ENCODE results near the gene CAPN8.

Gene CAPN8

GRCh38 chr1:223706077-223706973, 40.8 kb upstream of the CAPN8 start:
- TF ChIP-seq FOXM1 (IDR thresholded peaks at IDR 0.05; ENCODE audit: borderline replicate concordance, low read depth): no peak
- TF ChIP-seq EP300 (IDR thresholded peaks at IDR 0.05; ENCODE audit: borderline replicate concordance): no peak
- no peak for TF ChIP-seq TEAD4 (IDR thresholded peaks at IDR 0.05)
- no peak for TF ChIP-seq TCF12 (IDR thresholded peaks at IDR 0.05; ENCODE audit: low read depth)
- no peak for TF ChIP-seq EGR1 (IDR thresholded peaks at IDR 0.05)
- no peak for TF ChIP-seq YY1 (IDR thresholded peaks at IDR 0.05; ENCODE audit: low read depth)
- TF ChIP-seq USF1 (IDR thresholded peaks at IDR 0.05): no peak
- TF ChIP-seq, protein P1, sequence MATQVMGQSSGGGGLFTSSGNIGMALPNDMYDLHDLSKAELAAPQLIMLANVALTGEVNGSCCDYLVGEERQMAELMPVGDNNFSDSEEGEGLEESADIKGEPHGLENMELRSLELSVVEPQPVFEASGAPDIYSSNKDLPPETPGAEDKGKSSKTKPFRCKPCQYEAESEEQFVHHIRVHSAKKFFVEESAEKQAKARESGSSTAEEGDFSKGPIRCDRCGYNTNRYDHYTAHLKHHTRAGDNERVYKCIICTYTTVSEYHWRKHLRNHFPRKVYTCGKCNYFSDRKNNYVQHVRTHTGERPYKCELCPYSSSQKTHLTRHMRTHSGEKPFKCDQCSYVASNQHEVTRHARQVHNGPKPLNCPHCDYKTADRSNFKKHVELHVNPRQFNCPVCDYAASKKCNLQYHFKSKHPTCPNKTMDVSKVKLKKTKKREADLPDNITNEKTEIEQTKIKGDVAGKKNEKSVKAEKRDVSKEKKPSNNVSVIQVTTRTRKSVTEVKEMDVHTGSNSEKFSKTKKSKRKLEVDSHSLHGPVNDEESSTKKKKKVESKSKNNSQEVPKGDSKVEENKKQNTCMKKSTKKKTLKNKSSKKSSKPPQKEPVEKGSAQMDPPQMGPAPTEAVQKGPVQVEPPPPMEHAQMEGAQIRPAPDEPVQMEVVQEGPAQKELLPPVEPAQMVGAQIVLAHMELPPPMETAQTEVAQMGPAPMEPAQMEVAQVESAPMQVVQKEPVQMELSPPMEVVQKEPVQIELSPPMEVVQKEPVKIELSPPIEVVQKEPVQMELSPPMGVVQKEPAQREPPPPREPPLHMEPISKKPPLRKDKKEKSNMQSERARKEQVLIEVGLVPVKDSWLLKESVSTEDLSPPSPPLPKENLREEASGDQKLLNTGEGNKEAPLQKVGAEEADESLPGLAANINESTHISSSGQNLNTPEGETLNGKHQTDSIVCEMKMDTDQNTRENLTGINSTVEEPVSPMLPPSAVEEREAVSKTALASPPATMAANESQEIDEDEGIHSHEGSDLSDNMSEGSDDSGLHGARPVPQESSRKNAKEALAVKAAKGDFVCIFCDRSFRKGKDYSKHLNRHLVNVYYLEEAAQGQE (IDR thresholded peaks at IDR 0.05; ENCODE audit: low read depth): no peak
- no peak for TF ChIP-seq ZBTB7A (IDR thresholded peaks at IDR 0.05; ENCODE audit: low read depth)
- TF ChIP-seq RAD21 (IDR thresholded peaks at IDR 0.05; ENCODE audit: low read depth): no peak
- TF ChIP-seq, protein P2, sequence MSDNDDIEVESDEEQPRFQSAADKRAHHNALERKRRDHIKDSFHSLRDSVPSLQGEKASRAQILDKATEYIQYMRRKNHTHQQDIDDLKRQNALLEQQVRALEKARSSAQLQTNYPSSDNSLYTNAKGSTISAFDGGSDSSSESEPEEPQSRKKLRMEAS (IDR thresholded peaks at IDR 0.05): no peak
- no peak for TF ChIP-seq NFIC (IDR thresholded peaks at IDR 0.05)

- TF ChIP-seq NFIC (IDR thresholded peaks at IDR 0.05): no peak
- TF ChIP-seq, protein P1 (IDR thresholded peaks at IDR 0.05; ENCODE audit: low read depth): no peak
- TF ChIP-seq USF1 (IDR thresholded peaks at IDR 0.05): no peak
These were observed 39.7 kb upstream of the CAPN8 start for GRCh38 chr1:223704921-223705878.

GRCh38 chr1:223703668-223704013, 38.1 kb upstream of the CAPN8 start:
- TF ChIP-seq TAF1 (IDR thresholded peaks at IDR 0.05; ENCODE audit: low read depth): no peak
- no peak for TF ChIP-seq EP300 (IDR thresholded peaks at IDR 0.05; ENCODE audit: borderline replicate concordance)
- no peak for TF ChIP-seq CEBPB (IDR thresholded peaks at IDR 0.05)
- TF ChIP-seq, protein P1 (IDR thresholded peaks at IDR 0.05; ENCODE audit: low read depth): no peak
- no peak for TF ChIP-seq FOXM1 (IDR thresholded peaks at IDR 0.05; ENCODE audit: borderline replicate concordance, low read depth)
- TF ChIP-seq ZBTB7A (IDR thresholded peaks at IDR 0.05; ENCODE audit: low read depth): no peak
- no peak for TF ChIP-seq EGR1 (IDR thresholded peaks at IDR 0.05)
- no peak for TF ChIP-seq TCF12 (IDR thresholded peaks at IDR 0.05; ENCODE audit: low read depth)
- TF ChIP-seq YY1 (IDR thresholded peaks at IDR 0.05; ENCODE audit: low read depth): no peak
- no peak for TF ChIP-seq NFIC (IDR thresholded peaks at IDR 0.05)
- no peak for TF ChIP-seq CREB1 (IDR thresholded peaks at IDR 0.05; ENCODE audit: low read depth)
- TF ChIP-seq RAD21 (IDR thresholded peaks at IDR 0.05; ENCODE audit: low read depth): no peak
- no peak for TF ChIP-seq USF1 (IDR thresholded peaks at IDR 0.05)
- TF ChIP-seq, protein P2 (IDR thresholded peaks at IDR 0.05): no peak
- TF ChIP-seq TEAD4 (IDR thresholded peaks at IDR 0.05): no peak

Data from Ishikawa (cell line).